Duodenal mucosa (tissue), 2 donors: ENCODE measurements around the gene MTUS2.
"Not testable (repeated sequence)": the region's sequence is repeated elsewhere in the genome, so short reads cannot be mapped to it uniquely, and the experiment has no call there.

Experiments
- H3K27ac ChIP-seq: one replicate; pipeline ENCODE4 v1.7.0; 2013; ENCODE audit warnings: low read depth, low read length
- H3K27me3 ChIP-seq, 2 donors: one replicate each; pipeline ENCODE4 v1.7.0; 2013; ENCODE audit warnings: low read length in 2 of 2, control low read depth in 1 of 2; ENCODE audit not compliant: insufficient read depth in 2 of 2, control insufficient read depth in 1 of 2
- H3K36me3 ChIP-seq, 2 donors: one replicate each; pipeline ENCODE4 v1.7.0; 2013; ENCODE audit warnings: low read length in 2 of 2, control low read depth in 1 of 2; ENCODE audit not compliant: insufficient read depth in 2 of 2, control insufficient read depth in 1 of 2
- H3K4me1 ChIP-seq, 2 donors: one replicate each; pipeline ENCODE4 v1.7.0; 2013; ENCODE audit warnings: low read length in 2 of 2, control low read depth in 1 of 2; ENCODE audit not compliant: insufficient read depth in 2 of 2, control insufficient read depth in 1 of 2
- H3K4me3 ChIP-seq, 2 donors: one replicate each; pipeline ENCODE4 v1.7.0; 2013; ENCODE audit warnings: low read length in 2 of 2, low read depth in 1 of 2
- H3K9ac ChIP-seq, 2 donors: one replicate each; pipeline ENCODE4 v1.7.0; 2013; ENCODE audit warnings: low read length in 2 of 2, low read depth in 1 of 2
- H3K9me3 ChIP-seq, 2 donors: one replicate each; pipeline ENCODE4 v1.7.0; 2013; ENCODE audit warnings: low read length in 2 of 2, control low read depth in 1 of 2; ENCODE audit not compliant: control insufficient read depth in 1 of 2

Gene MTUS2

GRCh38 chr13:29386246-29386645 is 566.1 kb downstream of the MTUS2 start:
- H3K36me3 ChIP-seq = no peaks in the 10 kb centered on the region
- H3K4me1 ChIP-seq = no peaks in the 10 kb centered on the region
- H3K9ac ChIP-seq = no peak overlapping the region
- no peaks in the 10 kb centered on the region for H3K27me3 ChIP-seq
- H3K27ac ChIP-seq = no peak overlapping the region
- no peaks in the 10 kb centered on the region for H3K9me3 ChIP-seq
- no peak overlapping the region for H3K4me3 ChIP-seq

DNA sequence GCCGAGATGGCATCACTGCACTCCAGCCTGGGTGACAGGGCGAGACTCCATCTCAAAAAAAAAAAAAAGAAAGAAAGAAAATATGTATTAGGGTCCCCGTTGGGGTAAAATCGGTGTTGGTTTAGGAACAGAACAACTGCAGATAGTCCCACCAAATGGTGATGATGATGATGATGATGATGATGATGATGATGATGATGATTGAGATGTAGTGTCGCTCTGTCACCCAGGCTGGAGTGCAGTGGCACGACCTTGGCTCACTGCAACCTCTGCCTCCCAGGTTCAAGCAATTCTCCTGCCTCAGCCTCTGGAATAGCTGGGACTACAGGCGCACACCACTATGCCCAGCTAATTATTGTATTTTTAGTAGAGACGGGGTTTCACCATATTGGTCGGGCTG is 570.5 kb downstream of the MTUS2 start:
- H3K27ac ChIP-seq, H3K9ac ChIP-seq, H3K36me3 ChIP-seq, H3K9me3 ChIP-seq, H3K4me3 ChIP-seq, H3K4me1 ChIP-seq, H3K27me3 ChIP-seq: not testable (repeated sequence)

- Histone ChIP-seq H3K27me3 (peaks cover 0 to 2% of the 10 kb centered on the region in 2 donors), H3K9ac (no peak overlapping the region), H3K36me3 (no peaks in the 10 kb centered on the region), H3K4me3 (no peak overlapping the region), H3K4me1 (no peaks in the 10 kb centered on the region), H3K27ac (no peak overlapping the region), H3K9me3 (no peaks in the 10 kb centered on the region)
These were observed 576.3 kb downstream of the MTUS2 start for GRCh38 chr13:29396446-29396845.

- no peaks in the 10 kb centered on the region for H3K36me3 ChIP-seq
- H3K4me1 ChIP-seq = no peaks in the 10 kb centered on the region
- H3K9me3 ChIP-seq = no peaks in the 10 kb centered on the region
- peaks cover 0 to 2% of the 10 kb centered on the region in 2 donors for H3K27me3 ChIP-seq
- H3K4me3 ChIP-seq = no peak overlapping the region
- no peak overlapping the region for H3K9ac ChIP-seq
- no peak overlapping the region for H3K27ac ChIP-seq
These were observed 577.1 kb downstream of the MTUS2 start for GRCh38 chr13:29397265-29397664.

DNA sequence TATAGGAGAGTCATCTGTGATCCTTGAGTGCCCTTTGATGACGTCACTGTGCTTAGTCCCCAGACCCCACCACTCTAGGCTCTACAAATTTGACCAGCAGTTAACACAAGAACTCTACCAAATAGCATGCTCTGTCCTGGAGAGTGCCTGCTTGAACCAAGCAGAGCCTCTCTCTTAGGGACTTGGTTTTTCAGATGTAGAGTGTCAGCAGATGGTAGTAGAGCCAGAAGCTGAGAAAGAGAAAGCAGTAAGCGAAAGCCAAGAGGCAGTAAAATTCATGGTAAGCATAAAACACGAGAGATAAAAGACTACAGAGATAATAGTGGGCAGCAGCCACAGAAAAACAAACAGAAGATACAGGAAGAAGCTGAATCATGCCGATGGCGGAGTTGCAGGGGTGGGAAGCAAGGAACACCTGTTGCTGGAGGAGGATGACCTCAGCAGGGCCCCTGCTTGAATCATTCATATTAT is 582.1 kb downstream of the MTUS2 start:
- Histone ChIP-seq H3K4me3 (no peak overlapping the region), H3K27me3 (no peaks in the 10 kb centered on the region), H3K36me3 (no peaks in the 10 kb centered on the region), H3K9me3 (no peaks in the 10 kb centered on the region), H3K4me1 (no peaks in the 10 kb centered on the region), H3K9ac (no peak overlapping the region), H3K27ac (no peak overlapping the region)

DNA sequence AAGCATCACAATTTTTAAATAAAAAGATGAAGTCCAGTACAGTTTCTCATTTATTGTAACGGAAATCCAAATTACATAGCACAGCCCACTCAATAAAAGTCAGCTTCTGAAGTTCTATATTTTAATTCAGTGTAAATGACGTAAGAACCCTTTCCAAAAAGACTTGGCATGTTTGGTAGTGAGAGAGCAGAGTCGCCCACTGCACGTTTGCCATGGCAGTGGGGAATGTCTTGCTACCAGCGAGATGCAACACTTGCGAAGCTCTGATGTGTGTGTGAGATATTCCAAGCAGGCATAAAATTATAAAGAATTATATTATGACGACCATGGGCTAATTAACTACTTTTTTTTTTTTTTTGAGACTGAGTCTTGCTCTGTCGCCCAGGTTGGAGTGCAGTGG is 585.3 kb downstream of the MTUS2 start:
- Histone ChIP-seq H3K27ac (no peak overlapping the region), H3K4me1 (no peaks in the 10 kb centered on the region), H3K4me3 (no peak overlapping the region), H3K9me3 (no peaks in the 10 kb centered on the region), H3K27me3 (no peaks in the 10 kb centered on the region), H3K9ac (no peak overlapping the region), H3K36me3 (no peaks in the 10 kb centered on the region)

DNA sequence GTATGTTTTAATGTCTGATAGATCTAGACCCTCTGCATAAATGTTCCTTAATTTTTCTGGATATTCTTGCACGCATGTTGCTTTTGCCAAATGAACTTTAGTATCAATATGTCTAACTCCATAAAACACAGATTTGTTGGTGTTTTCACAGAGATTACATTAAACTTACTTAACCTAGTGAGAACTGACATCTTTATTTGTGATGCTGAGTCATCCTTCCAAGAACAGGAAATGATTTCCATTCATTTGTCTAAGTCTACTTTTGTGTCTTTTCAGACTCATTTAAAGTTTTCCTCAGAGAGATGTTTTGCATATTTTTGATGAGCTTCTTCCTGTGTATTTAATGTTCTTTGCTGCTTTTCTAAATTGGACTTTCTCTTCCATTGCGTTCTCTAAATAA is 591.3 kb downstream of the MTUS2 start:
- Histone ChIP-seq H3K4me1 (no peaks in the 10 kb centered on the region), H3K9ac (no peak overlapping the region), H3K36me3 (no peaks in the 10 kb centered on the region), H3K27ac (no peak overlapping the region), H3K27me3 (no peaks in the 10 kb centered on the region), H3K9me3 (peaks cover 0 to 2% of the 10 kb centered on the region in 2 donors), H3K4me3 (no peak overlapping the region)

- H3K9ac ChIP-seq = no peak overlapping the region
- no peaks in the 10 kb centered on the region for H3K36me3 ChIP-seq
- no peak overlapping the region for H3K4me3 ChIP-seq
- H3K27ac ChIP-seq = no peak overlapping the region
- no peaks in the 10 kb centered on the region for H3K4me1 ChIP-seq
- H3K27me3 ChIP-seq = peaks cover 0 to 3% of the 10 kb centered on the region in 2 donors
- no peaks in the 10 kb centered on the region for H3K9me3 ChIP-seq
These were observed 597.9 kb downstream of the MTUS2 start for GRCh38 chr13:29418026-29418425.

DNA sequence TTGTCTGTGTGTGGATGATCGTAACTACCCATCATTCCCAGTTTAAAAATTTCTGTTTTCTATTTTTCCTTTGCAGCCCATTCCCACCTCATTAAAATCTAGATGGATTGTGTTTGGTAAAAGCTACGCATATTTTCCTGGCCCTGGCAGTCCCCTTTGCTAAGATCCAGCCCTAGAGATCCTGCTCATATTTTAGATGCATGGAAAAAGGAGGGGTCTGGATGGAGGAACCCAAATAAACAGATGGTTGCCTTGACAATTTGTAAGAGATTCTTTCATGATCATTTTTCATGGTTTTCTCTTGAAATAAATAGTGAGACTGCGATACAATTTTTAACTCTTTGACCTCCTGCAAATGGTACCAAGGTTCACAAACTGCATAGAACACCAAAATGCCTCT is 601.0 kb downstream of the MTUS2 start:
- H3K9ac ChIP-seq = no peak overlapping the region
- no peak overlapping the region for H3K27ac ChIP-seq
- no peak overlapping the region for H3K4me3 ChIP-seq
- peaks cover 0 to 3% of the 10 kb centered on the region in 2 donors for H3K27me3 ChIP-seq
- no peaks in the 10 kb centered on the region for H3K4me1 ChIP-seq
- H3K9me3 ChIP-seq = no peaks in the 10 kb centered on the region
- no peaks in the 10 kb centered on the region for H3K36me3 ChIP-seq

DNA sequence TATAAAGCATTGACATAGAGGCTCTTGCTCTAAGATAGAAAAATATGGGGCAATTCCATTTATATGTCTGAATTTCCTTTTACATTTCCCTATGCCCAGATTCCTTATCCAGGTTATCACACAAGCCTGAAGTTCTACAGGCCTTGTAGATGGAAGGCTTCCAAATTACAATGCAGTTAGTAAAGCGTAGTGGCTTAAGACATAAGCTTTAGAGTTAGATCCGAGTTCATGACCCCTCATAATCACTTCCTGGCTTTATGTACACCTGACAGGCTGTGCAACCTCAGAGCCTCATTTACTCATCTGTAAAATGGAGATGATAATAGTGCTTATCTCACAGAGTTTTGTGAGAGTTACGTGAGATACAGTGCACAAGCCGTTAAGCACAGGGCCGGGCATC is 601.9 kb downstream of the MTUS2 start:
- H3K9ac ChIP-seq = no peak overlapping the region
- H3K36me3 ChIP-seq = no peaks in the 10 kb centered on the region
- no peaks in the 10 kb centered on the region for H3K4me1 ChIP-seq
- no peak overlapping the region for H3K27ac ChIP-seq
- H3K27me3 ChIP-seq = peaks cover 5 to 10% of the 10 kb centered on the region in 2 donors
- no peak overlapping the region for H3K4me3 ChIP-seq
- H3K9me3 ChIP-seq = no peaks in the 10 kb centered on the region

GRCh38 chr13:29423050-29423449 is 602.9 kb downstream of the MTUS2 start:
- H3K9me3 ChIP-seq = no peaks in the 10 kb centered on the region
- H3K27ac ChIP-seq = no peak overlapping the region
- H3K4me3 ChIP-seq = no peak overlapping the region
- peaks cover 10 to 15% of the 10 kb centered on the region in 2 donors for H3K27me3 ChIP-seq
- H3K9ac ChIP-seq = no peak overlapping the region
- no peaks in the 10 kb centered on the region for H3K4me1 ChIP-seq
- no peaks in the 10 kb centered on the region for H3K36me3 ChIP-seq
